Osteocyte (in vitro differentiated cells): ENCODE measurements around the gene LRRC1. TPM values are rescaled to one million over a fixed set of nuclear protein-coding genes. Genes with fewer than 3 reads are reported as not detected.

ENCODE experiments used
- DNase-seq: peaks from one replicate; pipeline ENCODE4 v3.0.0; 2021; ENCODE audit warnings: mixed read lengths; ENCODE audit not compliant: unreplicated experiment; ENCODE audit errors: extremely low spot score
- H3K27ac Mint-ChIP-seq: one replicate; pipeline ENCODE4 v1.8.0; 2021; ENCODE audit warnings: mild to moderate bottlenecking, mixed read lengths; ENCODE audit not compliant: unreplicated experiment
- H3K27me3 Mint-ChIP-seq: one replicate; pipeline ENCODE4 v1.8.0; 2021; ENCODE audit warnings: mixed read lengths; ENCODE audit not compliant: unreplicated experiment
- H3K36me3 Mint-ChIP-seq: one replicate; pipeline ENCODE4 v1.8.0; 2021; ENCODE audit warnings: mixed read lengths; ENCODE audit not compliant: unreplicated experiment
- H3K4me1 Mint-ChIP-seq: one replicate; pipeline ENCODE4 v1.8.0; 2021; ENCODE audit warnings: mixed read lengths; ENCODE audit not compliant: unreplicated experiment
- H3K4me3 Mint-ChIP-seq: one replicate; pipeline ENCODE4 v1.8.0; 2021; ENCODE audit warnings: mild to moderate bottlenecking, moderate library complexity, mixed read lengths; ENCODE audit not compliant: unreplicated experiment
- H3K9me3 Mint-ChIP-seq: one replicate; pipeline ENCODE4 v1.8.0; 2021; ENCODE audit warnings: mixed read lengths; ENCODE audit not compliant: unreplicated experiment
- total RNA-seq: library from RNA; stranded (reverse); gene quantifications from 2 replicates; pipeline ENCODE4 v1.2.1, GENCODE V29; 2021
- TF ChIP-seq, protein P1 (sequence below): fragments of 200-600 bp; sonication (generic); IDR thresholded peaks from 2 replicates; pipeline ENCODE4 v1.5.0; 2021; ENCODE audit warnings: antibody characterized with exemption, mild to moderate bottlenecking, moderate library complexity

The LRRC1 gene
- total RNA-seq, 1 donor from 2014 or later, result 7.4 TPM

DNA sequence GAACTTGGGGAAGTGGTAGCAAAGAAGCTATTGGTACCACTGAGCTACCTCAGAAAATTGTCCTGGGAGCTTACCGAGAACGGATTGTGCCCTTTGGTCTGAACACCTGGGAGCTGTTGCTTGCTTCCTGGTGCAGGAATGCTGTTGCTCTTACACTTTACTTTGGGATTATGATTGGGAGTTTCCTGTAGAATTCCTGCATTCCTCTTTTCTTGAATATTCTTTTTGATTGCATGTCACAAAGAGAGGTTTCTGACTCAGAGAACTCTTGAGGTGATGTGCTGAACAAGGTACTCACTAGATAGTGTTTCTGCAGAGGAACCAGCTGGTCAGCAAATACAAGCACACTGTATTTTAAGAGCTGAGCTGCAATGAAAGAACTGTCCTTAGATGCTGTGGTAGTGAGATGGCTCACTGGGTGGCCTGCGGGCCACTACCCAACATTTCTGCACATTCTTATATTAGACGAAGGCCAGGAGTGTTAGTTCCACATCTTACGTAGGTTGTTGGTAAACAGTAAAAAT is 35.0 kb downstream of the LRRC1 start:
- H3K4me1 Mint-ChIP-seq, result peaks cover 16% of the 10 kb centered on the region
- H3K9me3 Mint-ChIP-seq, result no peaks in the 10 kb centered on the region
- H3K4me3 Mint-ChIP-seq, result no peak overlapping the region
- TF ChIP-seq, protein P1, sequence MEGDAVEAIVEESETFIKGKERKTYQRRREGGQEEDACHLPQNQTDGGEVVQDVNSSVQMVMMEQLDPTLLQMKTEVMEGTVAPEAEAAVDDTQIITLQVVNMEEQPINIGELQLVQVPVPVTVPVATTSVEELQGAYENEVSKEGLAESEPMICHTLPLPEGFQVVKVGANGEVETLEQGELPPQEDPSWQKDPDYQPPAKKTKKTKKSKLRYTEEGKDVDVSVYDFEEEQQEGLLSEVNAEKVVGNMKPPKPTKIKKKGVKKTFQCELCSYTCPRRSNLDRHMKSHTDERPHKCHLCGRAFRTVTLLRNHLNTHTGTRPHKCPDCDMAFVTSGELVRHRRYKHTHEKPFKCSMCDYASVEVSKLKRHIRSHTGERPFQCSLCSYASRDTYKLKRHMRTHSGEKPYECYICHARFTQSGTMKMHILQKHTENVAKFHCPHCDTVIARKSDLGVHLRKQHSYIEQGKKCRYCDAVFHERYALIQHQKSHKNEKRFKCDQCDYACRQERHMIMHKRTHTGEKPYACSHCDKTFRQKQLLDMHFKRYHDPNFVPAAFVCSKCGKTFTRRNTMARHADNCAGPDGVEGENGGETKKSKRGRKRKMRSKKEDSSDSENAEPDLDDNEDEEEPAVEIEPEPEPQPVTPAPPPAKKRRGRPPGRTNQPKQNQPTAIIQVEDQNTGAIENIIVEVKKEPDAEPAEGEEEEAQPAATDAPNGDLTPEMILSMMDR, result no peak
- no peaks in the 10 kb centered on the region for H3K36me3 Mint-ChIP-seq
- no peak for DNase-seq
- H3K27me3 Mint-ChIP-seq, result no peaks in the 10 kb centered on the region
- H3K27ac Mint-ChIP-seq, result no peak overlapping the region

- H3K27me3 Mint-ChIP-seq, result no peaks in the 10 kb centered on the region
- DNase-seq, result no peak
- TF ChIP-seq, protein P1, result no peak
- H3K36me3 Mint-ChIP-seq, result no peaks in the 10 kb centered on the region
- H3K4me3 Mint-ChIP-seq, result no peak overlapping the region
- no peak overlapping the region for H3K27ac Mint-ChIP-seq
- no peaks in the 10 kb centered on the region for H3K9me3 Mint-ChIP-seq
- H3K4me1 Mint-ChIP-seq, result peaks cover 16% of the 10 kb centered on the region
These were observed 35.6 kb downstream of the LRRC1 start for GRCh38 chr6:53830366-53830765.

DNA sequence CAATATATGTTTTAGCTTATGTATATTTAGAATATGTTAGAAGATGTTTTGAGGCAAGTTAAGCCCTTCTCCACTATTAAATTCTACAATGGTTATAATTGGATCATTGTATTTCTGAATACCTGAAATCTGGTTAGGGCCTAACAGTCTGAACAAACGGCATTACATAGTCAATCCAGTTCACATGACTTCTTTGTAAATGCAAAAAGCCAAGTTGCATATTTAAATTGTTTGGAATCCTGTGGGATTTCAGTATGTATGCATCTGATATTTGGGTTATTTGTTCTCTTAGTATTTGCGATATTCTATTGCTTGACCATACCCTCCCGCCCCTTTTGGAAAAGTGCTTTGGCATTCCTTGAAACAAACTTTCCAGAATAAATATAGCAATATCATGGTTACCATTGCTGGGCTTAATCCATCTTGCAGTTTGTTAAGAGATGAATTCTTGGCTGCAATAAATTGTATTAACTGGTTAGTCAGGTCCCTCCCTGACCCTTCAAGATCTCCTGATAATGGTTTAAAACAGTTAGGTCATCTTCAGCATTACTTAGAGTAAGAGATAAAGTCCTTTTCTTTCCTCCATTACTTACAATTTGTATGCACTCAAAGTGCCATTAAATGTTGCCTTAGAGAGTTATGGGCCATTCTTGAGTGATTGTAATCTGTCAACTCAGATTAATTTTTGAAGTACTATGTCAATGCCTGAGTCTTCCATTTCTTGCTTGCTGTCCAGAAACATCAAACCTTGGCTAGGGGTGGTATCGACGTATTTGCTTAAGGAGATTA is 36.5 kb downstream of the LRRC1 start:
- Mint-ChIP-seq H3K36me3 (no peaks in the 10 kb centered on the region), H3K4me1 (peaks cover 16% of the 10 kb centered on the region), H3K9me3 (no peaks in the 10 kb centered on the region), H3K27ac (no peak overlapping the region), H3K4me3 (no peak overlapping the region), H3K27me3 (no peaks in the 10 kb centered on the region)
- no peak for DNase-seq
- TF ChIP-seq, protein P1, result no peak

- Mint-ChIP-seq H3K27me3 (no peaks in the 10 kb centered on the region), H3K4me1 (peaks cover 16% of the 10 kb centered on the region), H3K27ac (no peak overlapping the region), H3K9me3 (no peaks in the 10 kb centered on the region), H3K36me3 (no peaks in the 10 kb centered on the region), H3K4me3 (no peak overlapping the region)
- TF ChIP-seq, protein P1, result no peak
- no peak for DNase-seq
These were observed 37.3 kb downstream of the LRRC1 start for GRCh38 chr6:53831936-53832660.

- no peak overlapping the region for H3K27ac Mint-ChIP-seq
These were observed 38.4 kb downstream of the LRRC1 start for GRCh38 chr6:53833155-53833554.

More at GRCh38 chr6:53833155-53833554, 38.4 kb downstream of the LRRC1 start:
- Mint-ChIP-seq H3K36me3 (no peaks in the 10 kb centered on the region), H3K4me1 (peaks cover 21% of the 10 kb centered on the region), H3K9me3 (no peaks in the 10 kb centered on the region), H3K4me3 (no peak overlapping the region), H3K27me3 (no peaks in the 10 kb centered on the region)
- TF ChIP-seq, protein P1, result no peak
- no peak for DNase-seq
